HG03159 (cell line): ENCODE measurements around the gene TUNAR.
"Not testable (repeated sequence)": the region's sequence is repeated elsewhere in the genome, so short reads cannot be mapped to it uniquely, and the experiment has no call there.

ENCODE experiments used
- ATAC-seq: cut with Tn5 transposase; IDR thresholded peaks from one replicate; pipeline ENCODE4 v1.9.1; 2021; ENCODE audit warnings: mild to moderate bottlenecking, moderate library complexity; ENCODE audit not compliant: unreplicated experiment

TUNAR gene

DNA sequence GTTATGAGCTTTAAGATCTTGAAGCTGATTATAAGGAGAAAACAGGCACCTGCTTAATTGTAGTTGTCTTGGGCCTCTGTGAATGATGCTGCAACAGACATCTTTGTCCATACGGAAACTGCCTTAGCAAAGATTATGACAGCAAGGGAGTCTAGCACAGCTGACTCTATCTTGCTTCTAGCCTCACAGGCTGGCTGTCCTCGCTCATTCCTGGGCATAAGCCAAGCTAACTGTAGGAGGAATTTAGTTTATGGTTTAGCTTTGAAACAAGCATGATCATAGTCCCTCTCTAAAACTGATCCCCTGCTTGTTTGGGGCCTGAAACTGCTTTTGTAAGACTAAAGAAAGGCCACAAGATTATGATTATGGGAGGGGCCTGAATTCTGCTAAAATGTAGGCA lies 88.3 kb downstream of the TUNAR start:
- ATAC-seq = no peak

DNA sequence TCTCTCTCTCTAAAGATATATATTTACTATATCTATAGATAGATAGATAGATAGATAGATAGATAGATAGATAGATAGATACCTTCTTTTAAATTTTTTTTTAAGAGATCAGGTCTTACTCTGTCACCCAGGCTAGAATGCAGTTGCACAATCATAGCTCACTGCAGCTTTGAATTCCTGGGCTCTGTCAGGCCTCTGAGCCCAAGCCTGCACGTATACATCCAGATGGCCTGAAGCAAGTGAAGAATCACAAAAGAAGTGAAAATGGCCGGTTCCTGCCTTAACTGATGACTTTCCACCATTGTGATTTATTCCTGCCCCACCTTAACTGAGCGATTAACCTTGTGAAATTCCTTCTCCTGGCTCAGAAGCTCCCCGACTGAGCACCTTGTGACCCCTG lies 91.4 kb downstream of the TUNAR start:
- ATAC-seq = not testable (repeated sequence)
